Chondrocyte (in vitro differentiated cells): ENCODE results near the gene DAND5. TPM values are rescaled to one million over a fixed set of nuclear protein-coding genes. Genes with fewer than 3 reads are reported as not detected.

Source experiments
- DNase-seq: peaks from one replicate; pipeline ENCODE4 v3.0.0; 2021; ENCODE audit warnings: mixed read lengths, low spot score
- H3K27ac Mint-ChIP-seq: one replicate; pipeline ENCODE4 v1.8.0; 2021; ENCODE audit warnings: mild to moderate bottlenecking, moderate library complexity, mixed read lengths; ENCODE audit not compliant: unreplicated experiment
- H3K27me3 Mint-ChIP-seq: 2 replicates; pipeline ENCODE4 v1.8.0; 2021; ENCODE audit warnings: low read depth, mixed read lengths
- H3K36me3 Mint-ChIP-seq: 2 replicates; pipeline ENCODE4 v1.8.0; 2021; ENCODE audit warnings: low read depth, mixed read lengths
- H3K4me1 Mint-ChIP-seq: 2 replicates; pipeline ENCODE4 v1.8.0; 2021; ENCODE audit warnings: low read depth, mild to moderate bottlenecking, mixed read lengths
- H3K4me3 Mint-ChIP-seq: one replicate; pipeline ENCODE4 v1.8.0; 2021; ENCODE audit warnings: mild to moderate bottlenecking, moderate library complexity, mixed read lengths; ENCODE audit not compliant: unreplicated experiment
- H3K9me3 Mint-ChIP-seq: 2 replicates; pipeline ENCODE4 v1.8.0; 2021; ENCODE audit warnings: low read depth, mixed read lengths
- total RNA-seq: library from RNA; stranded (reverse); gene quantifications from 3 replicates; pipeline ENCODE4 v1.2.1, GENCODE V29; 2021
- TF ChIP-seq, protein P1 (sequence below): fragments of 200-600 bp; sonication (generic); IDR thresholded peaks from 2 replicates; pipeline ENCODE4 v1.5.0; 2021; ENCODE audit warnings: antibody characterized with exemption, mild to moderate bottlenecking, moderate library complexity

The DAND5 gene
- total RNA-seq, 1 donor from 2014 or later: 0.57 TPM

DNA sequence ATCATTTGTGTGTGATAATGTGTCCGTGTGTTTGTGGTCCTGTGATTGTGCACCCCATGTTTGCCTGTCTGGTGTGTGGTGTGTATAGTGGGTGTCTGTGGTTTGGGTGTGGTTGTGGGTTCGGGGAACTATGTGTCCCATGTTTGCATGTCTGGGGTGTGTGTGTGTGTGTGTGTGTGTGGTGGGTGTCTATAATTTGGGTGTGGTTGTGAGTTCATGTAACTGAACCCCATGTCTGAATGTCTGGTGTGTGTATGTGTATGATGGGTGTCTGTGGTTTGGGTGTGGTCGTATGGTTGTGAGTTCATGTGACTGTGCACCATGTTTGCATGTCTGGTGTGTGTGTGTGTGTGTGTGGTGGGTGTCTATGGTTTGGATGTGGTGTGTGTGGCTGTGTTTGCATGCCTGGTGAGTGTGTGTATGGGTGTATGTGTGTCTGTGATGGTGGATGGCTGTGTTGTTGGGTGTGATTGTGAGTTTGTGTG, 14.8 kb downstream of the DAND5 start:
- Mint-ChIP-seq H3K36me3 (no peaks in the 10 kb centered on the region), H3K4me1 (peaks cover 9% of the 10 kb centered on the region), H3K9me3 (no peaks in the 10 kb centered on the region), H3K4me3 (no peak overlapping the region), H3K27me3 (no peaks in the 10 kb centered on the region), H3K27ac (no peak overlapping the region)
- TF ChIP-seq, protein P1, sequence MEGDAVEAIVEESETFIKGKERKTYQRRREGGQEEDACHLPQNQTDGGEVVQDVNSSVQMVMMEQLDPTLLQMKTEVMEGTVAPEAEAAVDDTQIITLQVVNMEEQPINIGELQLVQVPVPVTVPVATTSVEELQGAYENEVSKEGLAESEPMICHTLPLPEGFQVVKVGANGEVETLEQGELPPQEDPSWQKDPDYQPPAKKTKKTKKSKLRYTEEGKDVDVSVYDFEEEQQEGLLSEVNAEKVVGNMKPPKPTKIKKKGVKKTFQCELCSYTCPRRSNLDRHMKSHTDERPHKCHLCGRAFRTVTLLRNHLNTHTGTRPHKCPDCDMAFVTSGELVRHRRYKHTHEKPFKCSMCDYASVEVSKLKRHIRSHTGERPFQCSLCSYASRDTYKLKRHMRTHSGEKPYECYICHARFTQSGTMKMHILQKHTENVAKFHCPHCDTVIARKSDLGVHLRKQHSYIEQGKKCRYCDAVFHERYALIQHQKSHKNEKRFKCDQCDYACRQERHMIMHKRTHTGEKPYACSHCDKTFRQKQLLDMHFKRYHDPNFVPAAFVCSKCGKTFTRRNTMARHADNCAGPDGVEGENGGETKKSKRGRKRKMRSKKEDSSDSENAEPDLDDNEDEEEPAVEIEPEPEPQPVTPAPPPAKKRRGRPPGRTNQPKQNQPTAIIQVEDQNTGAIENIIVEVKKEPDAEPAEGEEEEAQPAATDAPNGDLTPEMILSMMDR: no peak
- no peak for DNase-seq

DNA sequence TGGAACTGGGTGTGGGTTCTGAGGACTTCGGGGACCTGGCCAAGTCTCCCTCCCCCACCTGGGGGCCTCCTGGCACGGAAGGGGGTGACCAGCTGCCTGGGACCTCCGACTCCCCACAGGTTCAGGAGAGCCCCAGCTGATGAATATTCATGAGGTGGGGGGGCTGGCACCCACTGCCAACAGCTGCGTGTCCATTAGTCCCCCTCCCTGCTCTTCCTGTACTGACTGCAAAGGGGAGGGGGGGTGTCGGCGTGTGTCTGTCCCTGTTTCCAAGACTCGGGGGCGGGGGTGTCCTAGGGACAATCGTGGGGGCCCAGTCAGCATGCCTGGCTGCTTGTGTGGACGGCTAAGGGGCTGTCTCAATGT, 15.3 kb downstream of the DAND5 start:
- no peak overlapping the region for H3K4me3 Mint-ChIP-seq
- H3K27me3 Mint-ChIP-seq: no peaks in the 10 kb centered on the region
- H3K27ac Mint-ChIP-seq: peak overlapping the region; percentile 81
- peaks cover 9% of the 10 kb centered on the region for H3K4me1 Mint-ChIP-seq
- TF ChIP-seq, protein P1: no peak
- no peak for DNase-seq
- no peaks in the 10 kb centered on the region for H3K9me3 Mint-ChIP-seq
- H3K36me3 Mint-ChIP-seq: no peaks in the 10 kb centered on the region

DNA sequence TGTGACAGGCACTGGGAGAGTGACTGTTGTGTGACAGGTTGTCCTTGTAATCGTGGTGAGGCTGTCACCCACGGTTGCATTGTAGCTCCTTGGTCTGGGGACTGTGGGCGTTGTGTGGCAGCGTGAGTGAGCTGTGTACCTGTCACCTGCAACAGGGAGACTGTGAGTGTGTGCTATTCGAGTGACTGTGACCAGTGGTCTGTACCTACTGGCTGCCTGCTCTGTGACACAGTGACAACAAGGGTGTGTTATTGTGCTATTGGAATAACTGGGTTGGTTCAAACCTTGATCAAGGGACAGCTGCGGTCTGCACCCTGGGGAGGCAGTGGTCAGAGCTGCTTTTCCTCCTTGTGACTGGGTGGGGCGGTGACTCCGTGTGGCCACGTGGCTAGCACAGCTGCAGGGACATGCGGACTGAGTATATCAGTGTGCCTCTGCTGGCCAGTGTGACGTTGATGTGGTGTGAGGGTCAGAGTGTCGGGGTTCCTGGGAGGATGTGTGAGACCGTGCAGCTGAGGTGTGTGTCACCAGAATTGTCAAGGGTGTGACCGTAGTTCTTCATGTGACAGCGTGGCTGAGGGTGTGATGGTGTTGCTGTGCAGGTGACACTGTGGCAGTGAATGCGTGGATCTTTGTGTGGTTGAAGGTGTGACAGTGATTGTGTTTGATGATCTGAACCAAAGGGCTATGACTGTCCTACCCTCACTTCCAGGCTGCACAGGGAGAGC, 15.8 kb downstream of the DAND5 start:
- no peak for DNase-seq
- H3K36me3 Mint-ChIP-seq: no peaks in the 10 kb centered on the region
- H3K4me1 Mint-ChIP-seq: peaks cover 9% of the 10 kb centered on the region
- H3K4me3 Mint-ChIP-seq: no peak overlapping the region
- H3K9me3 Mint-ChIP-seq: no peaks in the 10 kb centered on the region
- TF ChIP-seq, protein P1: peak; percentile 24
- H3K27ac Mint-ChIP-seq: peak overlapping the region; percentile 81
- H3K27me3 Mint-ChIP-seq: no peaks in the 10 kb centered on the region

DNA sequence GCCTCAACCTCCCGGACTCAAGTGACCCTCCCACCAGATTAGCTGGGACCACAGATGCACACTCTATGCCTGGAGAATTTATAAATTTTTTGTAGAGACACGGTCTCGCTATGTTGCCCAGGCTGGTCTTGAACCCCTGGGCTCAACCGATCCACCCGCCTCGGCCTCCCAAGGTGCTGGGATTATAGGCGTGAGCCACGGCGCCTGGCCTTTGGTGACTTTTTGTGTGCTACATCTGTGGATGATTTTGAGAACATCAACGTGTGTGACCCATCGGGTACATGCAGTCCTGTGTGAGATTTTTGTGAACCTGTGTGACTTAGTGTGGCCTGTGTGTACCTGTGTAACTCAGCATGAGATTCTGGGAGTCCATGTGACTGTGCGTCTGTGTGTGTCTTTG, 17.4 kb downstream of the DAND5 start:
- Mint-ChIP-seq H3K4me1 (peaks cover 9% of the 10 kb centered on the region), H3K27me3 (no peaks in the 10 kb centered on the region), H3K27ac (no peak overlapping the region), H3K9me3 (no peaks in the 10 kb centered on the region), H3K36me3 (no peaks in the 10 kb centered on the region), H3K4me3 (no peak overlapping the region)
- TF ChIP-seq, protein P1: no peak
- no peak for DNase-seq

DNA sequence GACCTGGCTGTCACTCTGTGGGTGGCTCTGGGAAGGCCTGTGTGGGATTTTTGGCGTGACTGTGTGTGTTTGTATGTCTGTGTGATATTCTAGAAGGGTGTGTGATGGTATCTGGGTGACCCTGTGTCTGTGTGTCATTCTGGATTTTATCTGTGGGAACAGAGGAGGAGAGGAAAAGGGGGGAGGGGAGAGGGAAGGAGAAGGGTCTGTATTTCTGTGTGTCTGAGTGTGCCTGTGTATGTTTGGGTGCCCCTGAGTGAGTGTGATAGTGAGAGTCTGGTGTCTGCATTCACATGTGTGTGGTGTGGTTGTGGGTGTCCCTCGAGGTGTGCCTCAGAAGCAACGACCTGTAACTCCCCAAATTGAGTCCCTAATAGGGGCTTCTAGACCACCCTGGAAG, 17.8 kb downstream of the DAND5 start:
- Mint-ChIP-seq H3K27ac (no peak overlapping the region), H3K27me3 (no peaks in the 10 kb centered on the region), H3K9me3 (no peaks in the 10 kb centered on the region), H3K36me3 (no peaks in the 10 kb centered on the region), H3K4me1 (peaks cover 9% of the 10 kb centered on the region), H3K4me3 (no peak overlapping the region)
- no peak for DNase-seq
- TF ChIP-seq, protein P1: no peak
